B cell (primary cell): ENCODE results near the gene SLC35F3. TPM values are rescaled to one million over a fixed set of nuclear protein-coding genes. Genes with fewer than 3 reads are reported as not detected.

Experiments
- ATAC-seq: fragments of 200-7000 bp; cut with Tn5 transposase; one replicate; pipeline ENCODE4 v1.10.0; 2021; ENCODE audit warnings: low read depth, mild to moderate bottlenecking, moderate number of reproducible peaks, moderate library complexity
- CTCF ChIA-PET: fragments of 350-600 bp; sonication (Branson Sonifier 250); formaldehyde crosslinking; loops from one replicate; lab custom pipeline; 2021; ENCODE audit warnings: antibody characterized with exemption, inconsistent platforms; lab: Charles Lee
- POLR2A ChIA-PET: fragments of 350-600 bp; sonication (Branson Sonifier 250); formaldehyde crosslinking; loops from one replicate; lab custom pipeline; 2021; ENCODE audit warnings: antibody characterized with exemption; lab: Charles Lee
- DNase-seq: peaks from one replicate; pipeline ENCODE4 v3.0.0; 2013
- H2AFZ ChIP-seq: 2 replicates; pipeline ENCODE4 v1.6.1; 2012; ENCODE audit warnings: mild to moderate bottlenecking, low read depth, low read length; ENCODE audit not compliant: insufficient read depth, poor library complexity, severe bottlenecking
- H3K27ac ChIP-seq, 2 donors: 1 replicate in 1 of 2; 2 replicates in 1 of 2; pipeline ENCODE4 v1.5.1; 2012 to 2013; ENCODE audit warnings: low read length in 2 of 2, mild to moderate bottlenecking in 2 of 2, moderate library complexity in 1 of 2
- H3K27me3 ChIP-seq, 4 experiments: fragments of 200-600 bp in 1 of 4; sonication (generic) in 1 of 4; replicated peaks in 1 of 4; 1 replicate in 2 of 4; 2 replicates in 2 of 4; pipeline versions ENCODE4 v1.6.1 to v1.7.0; 2013 to 2016; ENCODE audit warnings: low read length in 3 of 4, mild to moderate bottlenecking in 2 of 4, mixed read lengths in 1 of 4, moderate library complexity in 1 of 4; ENCODE audit not compliant: insufficient read depth in 4 of 4, control insufficient read depth in 3 of 4; ENCODE audit errors: control extremely low read depth in 1 of 4
- H3K36me3 ChIP-seq, 2 experiments: replicated peaks in 1 of 2; 1 replicate in 1 of 2; 2 replicates in 1 of 2; pipeline versions ENCODE4 v1.6.1 to v1.7.1; 2013; ENCODE audit warnings: low read length in 1 of 2; ENCODE audit not compliant: insufficient read depth in 2 of 2, control insufficient read depth in 1 of 2; ENCODE audit errors: control extremely low read depth in 1 of 2, extremely low read depth in 1 of 2
- H3K4me1 ChIP-seq, 2 donors: fragments of 200-600 bp in 1 of 2; sonication (generic) in 1 of 2; 1 replicate in 1 of 2; 2 replicates in 1 of 2; pipeline versions ENCODE4 v1.5.1 to v1.6.1; 2013 to 2017; ENCODE audit warnings: low read length in 2 of 2; ENCODE audit not compliant: control insufficient read depth in 2 of 2, insufficient read depth in 2 of 2
- H3K4me2 ChIP-seq: replicated peaks from 2 replicates; pipeline ENCODE3; 2012; ENCODE audit warnings: mild to moderate bottlenecking, low read depth, low read length; ENCODE audit not compliant: poor library complexity, severe bottlenecking
- H3K4me3 ChIP-seq, 5 experiments: fragments of 200-600 bp in 1 of 5; sonication (generic) in 1 of 5; 1 replicate in 3 of 5; 2 replicates in 2 of 5; pipeline versions ENCODE4 v1.5.1 to v1.7.0; 2011 to 2016; ENCODE audit warnings: low read length in 4 of 5, mild to moderate bottlenecking in 4 of 5, low read depth in 2 of 5, control low read depth in 1 of 5, moderate library complexity in 1 of 5; ENCODE audit not compliant: insufficient read depth in 1 of 5; ENCODE audit errors: control extremely low read depth in 1 of 5, extremely low read depth in 1 of 5
- H3K79me2 ChIP-seq: fragments of 200-600 bp; sonication (generic); one replicate; pipeline ENCODE4 v1.6.0; 2016; ENCODE audit warnings: low read length; ENCODE audit not compliant: control insufficient read depth, insufficient read depth
- H3K9ac ChIP-seq: fragments of 200-600 bp; sonication (generic); 2 replicates; pipeline ENCODE4 v1.6.1; 2017; ENCODE audit warnings: mild to moderate bottlenecking, low read length, moderate library complexity
- H3K9me3 ChIP-seq, 3 donors: one replicate each; pipeline versions ENCODE4 v1.6.1 to v1.7.1; 2013; ENCODE audit warnings: low read length in 2 of 3; ENCODE audit not compliant: control insufficient read depth in 2 of 3, insufficient read depth in 1 of 3; ENCODE audit errors: control extremely low read depth in 1 of 3
- H4K20me1 ChIP-seq: 2 replicates; pipeline ENCODE4 v1.6.0; 2012; ENCODE audit warnings: mild to moderate bottlenecking, low read length; ENCODE audit not compliant: insufficient read depth, control insufficient read depth, poor library complexity, severe bottlenecking
- H3K27ac Mint-ChIP-seq: one replicate; pipeline ENCODE4 v1.8.0; 2021; ENCODE audit warnings: mixed read lengths
- H3K27me3 Mint-ChIP-seq: one replicate; pipeline ENCODE4 v1.8.0; 2021; ENCODE audit warnings: mixed read lengths
- H3K4me1 Mint-ChIP-seq: one replicate; pipeline ENCODE4 v1.8.0; 2021; ENCODE audit warnings: mixed read lengths
- H3K4me3 Mint-ChIP-seq: one replicate; pipeline ENCODE4 v1.8.0; 2021; ENCODE audit warnings: mixed read lengths
- H3K9me3 Mint-ChIP-seq: one replicate; pipeline ENCODE4 v1.8.0; 2022; ENCODE audit warnings: mixed read lengths; ENCODE audit not compliant: insufficient read depth
- EZH2 ChIP-seq: IDR thresholded peaks from 2 replicates; pipeline ENCODE4 v1.6.1; 2012; ENCODE audit warnings: borderline replicate concordance, low read depth, mild to moderate bottlenecking, moderate library complexity, low read length; ENCODE audit not compliant: insufficient read depth, poor library complexity, severe bottlenecking
- WGBS: methylation state at CpG from one replicate; pipeline ENCODE4 v1.1.5; 2013; ENCODE audit warnings: missing lambda C conversion rate; ENCODE audit not compliant: insufficient coverage; 5-methylcytosine and 5-hydroxymethylcytosine counted together
- intact Hi-C: fragments of 100-400 bp; cut with micrococcal nuclease; formaldehyde crosslinking; loops from one replicate; pipeline ENCODE4 v1.10.0; 2022
- polyA plus RNA-seq: library from polyadenylated mRNA; depleted of rRNA; stranded (reverse); fragments of >200 nt; gene quantifications from 2 replicates; pipeline ENCODE4 v1.2.3, GENCODE V29; 2012
- total RNA-seq, 2 donors: library from RNA; stranded (reverse); fragments of 120-200 nt in 1 of 2; gene quantifications; 1 replicate in 1 of 2; 2 replicates in 1 of 2; pipeline versions ENCODE4 v1.2.3 to v1.2.4, GENCODE V29; 2013 to 2022
- TF ChIP-seq, protein P1 (sequence below): fragments of 200-600 bp; IDR thresholded peaks from one replicate; pipeline ENCODE4 v1.8.0; 2022; ENCODE audit warnings: antibody characterized with exemption, mild to moderate bottlenecking

The SLC35F3 gene
- total and polyA plus RNA-seq, 2 donors (not counting 1 experiment from before 2014, with no cell fraction given), result not detected

DNA sequence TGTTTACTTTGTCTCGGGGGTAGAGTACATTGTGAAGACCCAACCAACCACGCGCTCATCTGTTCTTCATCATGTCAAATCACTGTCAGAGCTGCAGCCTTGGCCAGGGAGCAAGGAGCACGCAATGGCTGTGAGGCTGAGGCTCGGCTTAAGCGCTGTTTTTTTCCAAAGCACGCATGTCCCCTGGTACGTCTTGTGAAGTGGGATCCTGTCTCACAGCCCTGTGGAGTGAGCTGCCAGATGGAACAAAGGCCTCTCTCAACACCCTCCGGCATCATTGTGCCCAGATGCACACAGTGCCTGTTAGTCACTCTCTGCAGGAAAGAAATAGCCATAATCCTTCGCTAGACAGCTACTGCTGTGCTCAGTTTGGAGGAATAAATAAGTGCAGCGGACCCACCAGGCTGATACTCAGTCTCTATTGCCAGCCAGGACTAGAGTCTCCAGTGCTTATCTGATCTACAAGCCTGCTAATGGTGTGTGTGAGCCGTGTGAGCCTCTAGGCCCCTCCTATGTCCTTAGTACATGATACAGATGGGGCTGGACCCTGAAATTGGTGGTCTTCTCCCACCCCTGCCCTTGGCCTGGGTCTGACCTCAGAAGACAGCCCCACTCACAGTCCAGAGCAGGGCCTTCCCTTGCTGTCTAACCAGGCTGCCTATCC is 377.5 kb downstream of the SLC35F3 start:
- POLR2A ChIA-PET, result no interaction called here

DNA sequence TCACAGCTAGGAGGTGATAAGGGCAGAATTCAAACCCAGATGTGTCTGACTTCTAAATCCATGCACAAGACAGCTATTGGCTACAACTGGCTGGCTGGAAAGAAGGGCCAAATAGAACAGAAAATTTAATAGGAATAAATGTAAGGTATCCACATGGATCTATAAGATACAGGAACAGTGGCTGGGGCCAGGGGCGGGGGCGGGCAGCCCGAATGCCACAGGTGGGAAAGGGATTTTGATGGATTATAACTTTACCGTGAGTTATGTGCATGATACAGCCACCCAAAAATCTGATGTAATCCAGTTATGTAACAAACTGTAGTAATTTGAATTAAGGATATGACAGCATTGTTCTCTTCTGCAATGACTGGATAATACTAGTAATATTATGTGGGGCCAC is 381.7 kb downstream of the SLC35F3 start:
- H4K20me1 ChIP-seq, result no peaks in the 10 kb centered on the region
- no peaks in the 10 kb centered on the region for H3K4me1 ChIP-seq
- no peak overlapping the region for H3K4me3 Mint-ChIP-seq
- H3K27me3 ChIP-seq, result peaks cover 0 to 17% (median 0%) of the 10 kb centered on the region in 4 experiments
- no peak overlapping the region for H3K4me2 ChIP-seq
- no peaks in the 10 kb centered on the region for H3K79me2 ChIP-seq
- ATAC-seq (no peak), DNase-seq (no peak)
- H2AFZ ChIP-seq, result no peak overlapping the region
- no peak for TF ChIP-seq EZH2
- TF ChIP-seq, protein P1, sequence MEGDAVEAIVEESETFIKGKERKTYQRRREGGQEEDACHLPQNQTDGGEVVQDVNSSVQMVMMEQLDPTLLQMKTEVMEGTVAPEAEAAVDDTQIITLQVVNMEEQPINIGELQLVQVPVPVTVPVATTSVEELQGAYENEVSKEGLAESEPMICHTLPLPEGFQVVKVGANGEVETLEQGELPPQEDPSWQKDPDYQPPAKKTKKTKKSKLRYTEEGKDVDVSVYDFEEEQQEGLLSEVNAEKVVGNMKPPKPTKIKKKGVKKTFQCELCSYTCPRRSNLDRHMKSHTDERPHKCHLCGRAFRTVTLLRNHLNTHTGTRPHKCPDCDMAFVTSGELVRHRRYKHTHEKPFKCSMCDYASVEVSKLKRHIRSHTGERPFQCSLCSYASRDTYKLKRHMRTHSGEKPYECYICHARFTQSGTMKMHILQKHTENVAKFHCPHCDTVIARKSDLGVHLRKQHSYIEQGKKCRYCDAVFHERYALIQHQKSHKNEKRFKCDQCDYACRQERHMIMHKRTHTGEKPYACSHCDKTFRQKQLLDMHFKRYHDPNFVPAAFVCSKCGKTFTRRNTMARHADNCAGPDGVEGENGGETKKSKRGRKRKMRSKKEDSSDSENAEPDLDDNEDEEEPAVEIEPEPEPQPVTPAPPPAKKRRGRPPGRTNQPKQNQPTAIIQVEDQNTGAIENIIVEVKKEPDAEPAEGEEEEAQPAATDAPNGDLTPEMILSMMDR, result no peak
- no CpG with 5 or more reads among the region's 4 CpGs for WGBS
- H3K27me3 Mint-ChIP-seq, result peaks cover 21% of the 10 kb centered on the region
- H3K9me3 Mint-ChIP-seq, result peaks cover 8% of the 10 kb centered on the region
- H3K4me1 Mint-ChIP-seq, result no peaks in the 10 kb centered on the region
- H3K9ac ChIP-seq, result no peak overlapping the region
- ChIA-PET CTCF (no interaction called here), POLR2A (no interaction called here)
- no peak overlapping the region for H3K27ac Mint-ChIP-seq
- peaks cover 0 to 11% (median 4%) of the 10 kb centered on the region in 3 donors for H3K9me3 ChIP-seq
- no peak overlapping the region for H3K27ac ChIP-seq
- no peak overlapping the region for H3K4me3 ChIP-seq
- intact Hi-C loops, result no loop called here
- no peaks in the 10 kb centered on the region for H3K36me3 ChIP-seq

More for the DNA sequence above, 377.5 kb downstream of the SLC35F3 start:
- TF ChIP-seq, protein P1, result no peak
- TF ChIP-seq EZH2, result no peak
- ATAC-seq (no peak), DNase-seq (no peak)
- no peaks in the 10 kb centered on the region for H3K4me1 Mint-ChIP-seq
- 86% methylated on average over 11 of the region's 12 CpGs for WGBS
- H3K9me3 Mint-ChIP-seq, result no peaks in the 10 kb centered on the region
- peaks cover 28% of the 10 kb centered on the region for H3K27me3 Mint-ChIP-seq
- peaks cover 0 to 8% (median 0%) of the 10 kb centered on the region in 4 experiments for H3K27me3 ChIP-seq
- no peak overlapping the region for H3K4me2 ChIP-seq
- H3K27ac Mint-ChIP-seq, result no peak overlapping the region
- H3K9me3 ChIP-seq, result no peaks in the 10 kb centered on the region
- no peaks in the 10 kb centered on the region for H3K4me1 ChIP-seq
- no peaks in the 10 kb centered on the region for H3K79me2 ChIP-seq
- H2AFZ ChIP-seq, result no peak overlapping the region
- H3K9ac ChIP-seq, result no peak overlapping the region
- H3K4me3 ChIP-seq, result no peak overlapping the region
- H3K27ac ChIP-seq, result no peak overlapping the region
- H3K36me3 ChIP-seq, result no peaks in the 10 kb centered on the region
- intact Hi-C loops, result no loop called here
- no peaks in the 10 kb centered on the region for H4K20me1 ChIP-seq
- CTCF ChIA-PET, result no interaction called here
- no peak overlapping the region for H3K4me3 Mint-ChIP-seq
